Kidney epithelial cell (primary cell): ENCODE data around the gene C1orf94. TPM values are rescaled to one million over a fixed set of nuclear protein-coding genes. Genes with fewer than 3 reads are reported as not detected.

Experiments used
- DNase-seq: peaks from one replicate; pipeline ENCODE4 v3.0.0-alpha.2; 2010; ENCODE audit warnings: low read depth
- H3K27me3 ChIP-seq: 2 replicates; pipeline ENCODE4 v1.6.0; 2011; ENCODE audit warnings: low read length; ENCODE audit not compliant: control insufficient read depth, insufficient read depth
- H3K36me3 ChIP-seq: 2 replicates; pipeline ENCODE4 v1.5.1; 2011; ENCODE audit warnings: low read length; ENCODE audit not compliant: control insufficient read depth, insufficient read depth
- H3K4me3 ChIP-seq: 2 replicates; pipeline ENCODE4 v1.5.1; 2011; ENCODE audit warnings: low read depth, mild to moderate bottlenecking, control low read depth, low read length
- total RNA-seq: library from RNA; depleted of rRNA; stranded (reverse); fragments of >200 nt; gene quantifications from 2 replicates; pipeline ENCODE4 v1.2.3, GENCODE V29; 2015
- TF ChIP-seq, protein P1 (sequence below): IDR thresholded peaks from 2 replicates; pipeline ENCODE4 v1.5.1; 2011; ENCODE audit warnings: mild to moderate bottlenecking, moderate library complexity, low read length, control low read depth, inconsistent platforms; ENCODE audit not compliant: insufficient read depth, poor library complexity, severe bottlenecking

C1orf94 gene
- total RNA-seq, 1 donor from 2014 or later = not detected

DNA sequence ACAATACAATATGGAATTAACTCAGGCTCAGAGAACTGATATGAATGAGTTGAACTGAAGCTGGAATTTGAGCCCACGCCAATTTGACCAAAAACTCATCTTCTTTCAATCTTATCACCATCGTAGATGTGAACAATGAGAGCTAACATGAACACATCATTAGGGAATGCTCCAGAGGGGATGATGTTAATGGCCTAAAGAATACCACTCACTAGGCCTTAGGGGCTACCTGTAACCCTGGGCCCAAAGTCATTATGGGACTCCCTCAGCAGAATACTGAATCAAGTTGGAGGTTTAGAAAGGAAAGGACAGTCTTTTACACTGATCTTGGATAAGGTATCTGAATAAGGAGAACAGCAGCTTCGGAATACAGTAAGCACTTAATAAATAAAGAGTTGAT is 73.6 kb downstream of the C1orf94 start:
- no peaks in the 10 kb centered on the region for H3K36me3 ChIP-seq
- TF ChIP-seq, protein P1, sequence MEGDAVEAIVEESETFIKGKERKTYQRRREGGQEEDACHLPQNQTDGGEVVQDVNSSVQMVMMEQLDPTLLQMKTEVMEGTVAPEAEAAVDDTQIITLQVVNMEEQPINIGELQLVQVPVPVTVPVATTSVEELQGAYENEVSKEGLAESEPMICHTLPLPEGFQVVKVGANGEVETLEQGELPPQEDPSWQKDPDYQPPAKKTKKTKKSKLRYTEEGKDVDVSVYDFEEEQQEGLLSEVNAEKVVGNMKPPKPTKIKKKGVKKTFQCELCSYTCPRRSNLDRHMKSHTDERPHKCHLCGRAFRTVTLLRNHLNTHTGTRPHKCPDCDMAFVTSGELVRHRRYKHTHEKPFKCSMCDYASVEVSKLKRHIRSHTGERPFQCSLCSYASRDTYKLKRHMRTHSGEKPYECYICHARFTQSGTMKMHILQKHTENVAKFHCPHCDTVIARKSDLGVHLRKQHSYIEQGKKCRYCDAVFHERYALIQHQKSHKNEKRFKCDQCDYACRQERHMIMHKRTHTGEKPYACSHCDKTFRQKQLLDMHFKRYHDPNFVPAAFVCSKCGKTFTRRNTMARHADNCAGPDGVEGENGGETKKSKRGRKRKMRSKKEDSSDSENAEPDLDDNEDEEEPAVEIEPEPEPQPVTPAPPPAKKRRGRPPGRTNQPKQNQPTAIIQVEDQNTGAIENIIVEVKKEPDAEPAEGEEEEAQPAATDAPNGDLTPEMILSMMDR = no peak
- H3K27me3 ChIP-seq = no peaks in the 10 kb centered on the region
- H3K4me3 ChIP-seq = no peak overlapping the region
- no peak for DNase-seq

DNA sequence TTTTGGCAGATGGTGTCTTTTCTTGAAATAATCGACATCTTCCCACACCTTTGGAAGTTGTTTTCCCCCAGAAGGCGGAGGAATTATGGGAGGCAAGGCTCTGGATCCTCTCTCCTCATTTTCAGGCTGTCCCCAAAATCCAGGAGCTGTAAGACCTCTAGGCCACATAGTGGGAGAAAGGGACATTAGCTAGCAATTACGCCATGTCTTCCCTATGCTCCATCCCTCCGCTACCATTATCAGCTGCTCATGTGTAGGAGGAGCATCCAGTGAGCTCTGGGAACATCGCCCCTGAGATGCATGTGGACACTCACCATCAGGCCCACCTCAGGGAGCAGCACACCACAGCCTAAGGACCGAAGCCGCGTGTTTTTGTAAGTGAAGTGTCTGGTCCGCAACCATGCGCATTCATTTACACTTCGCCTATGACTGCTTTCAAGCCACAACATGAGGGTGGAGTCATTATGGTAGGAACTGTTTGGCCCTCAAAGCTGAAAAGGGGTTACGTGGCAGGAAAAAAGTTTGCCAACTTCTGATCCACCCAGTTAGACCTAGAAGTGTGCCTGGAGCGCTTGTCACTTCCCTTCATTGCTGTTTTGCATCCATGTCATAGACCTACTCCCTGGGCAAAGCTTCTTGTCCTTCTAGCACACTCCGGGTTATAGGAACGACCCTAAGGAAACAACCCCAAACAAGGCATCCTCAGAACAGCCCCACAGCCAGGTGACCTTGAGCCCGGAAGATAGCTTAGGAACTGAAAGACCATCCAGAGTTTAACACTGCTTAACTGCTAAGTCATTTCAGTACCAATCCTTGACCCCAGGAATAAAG is 85.5 kb downstream of the C1orf94 start:
- Histone ChIP-seq H3K27me3 (no peaks in the 10 kb centered on the region), H3K36me3 (no peaks in the 10 kb centered on the region), H3K4me3 (no peak overlapping the region)
- DNase-seq = no peak
- TF ChIP-seq, protein P1 = no peak

DNA sequence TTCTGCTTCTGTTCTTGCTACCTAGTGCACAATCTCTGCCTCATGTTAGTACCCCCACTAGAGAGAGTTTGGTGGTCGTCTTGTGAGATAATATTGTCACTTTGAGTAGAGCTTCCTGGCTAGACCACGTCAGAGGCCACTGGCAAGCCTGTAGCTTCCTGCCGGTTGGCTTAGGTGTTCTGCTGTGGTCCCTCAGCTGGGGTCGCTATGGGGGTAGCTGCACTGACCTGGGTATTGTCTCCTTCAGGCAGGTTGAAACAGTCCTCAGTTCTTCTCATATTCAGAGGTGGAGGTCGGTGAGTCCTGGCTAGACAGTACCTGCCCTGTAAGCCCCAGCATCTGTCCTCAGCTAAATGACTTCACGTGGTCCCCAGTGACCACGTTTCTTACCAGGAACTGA is 86.2 kb downstream of the C1orf94 start:
- H3K36me3 ChIP-seq = no peaks in the 10 kb centered on the region
- no peak overlapping the region for H3K4me3 ChIP-seq
- TF ChIP-seq, protein P1 = no peak
- no peak for DNase-seq
- H3K27me3 ChIP-seq = no peaks in the 10 kb centered on the region

DNA sequence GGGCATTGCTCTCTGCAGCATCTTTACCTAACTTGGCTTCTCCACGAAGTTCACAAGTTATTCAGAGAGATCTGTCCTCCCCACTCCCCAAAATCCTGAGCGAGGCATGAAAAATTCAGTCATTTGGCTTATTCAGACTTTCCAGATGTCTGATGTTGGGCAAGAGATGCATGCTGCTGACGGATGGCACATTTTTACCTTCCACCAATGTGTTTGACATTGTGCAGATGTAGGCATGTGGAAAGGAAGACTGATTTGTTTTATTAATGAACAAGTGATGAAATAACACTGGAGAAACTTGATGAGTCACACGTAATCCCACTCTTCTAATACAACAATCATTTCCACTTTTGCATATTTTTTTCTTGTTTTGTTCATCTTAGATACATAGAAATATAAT is 86.7 kb downstream of the C1orf94 start:
- no peak overlapping the region for H3K4me3 ChIP-seq
- no peak for DNase-seq
- no peaks in the 10 kb centered on the region for H3K36me3 ChIP-seq
- no peaks in the 10 kb centered on the region for H3K27me3 ChIP-seq
- TF ChIP-seq, protein P1 = no peak

DNA sequence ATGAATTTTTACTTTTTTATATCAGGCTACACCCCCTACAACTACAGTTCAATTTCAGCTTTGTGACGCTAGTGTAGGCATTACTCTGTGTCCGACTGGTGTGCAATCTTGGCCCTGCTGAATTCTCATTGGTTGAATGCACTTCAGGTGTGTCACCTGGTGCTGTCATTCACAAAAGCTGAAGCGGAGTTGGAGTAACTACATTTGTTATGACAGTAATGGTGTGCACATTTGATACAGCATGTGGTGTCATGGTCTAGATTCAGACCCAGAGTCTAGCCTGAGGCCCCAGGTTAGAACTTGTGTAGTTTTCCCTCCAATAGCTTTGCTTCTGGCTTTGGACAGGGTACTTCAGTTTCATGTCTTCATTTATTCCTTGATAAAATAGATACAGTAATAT is 88.7 kb downstream of the C1orf94 start:
- H3K36me3 ChIP-seq = no peaks in the 10 kb centered on the region
- DNase-seq = no peak
- TF ChIP-seq, protein P1 = no peak
- H3K27me3 ChIP-seq = no peaks in the 10 kb centered on the region
- no peak overlapping the region for H3K4me3 ChIP-seq
